ENCODE measurements around the gene KAT8.

Gene KAT8

DNA sequence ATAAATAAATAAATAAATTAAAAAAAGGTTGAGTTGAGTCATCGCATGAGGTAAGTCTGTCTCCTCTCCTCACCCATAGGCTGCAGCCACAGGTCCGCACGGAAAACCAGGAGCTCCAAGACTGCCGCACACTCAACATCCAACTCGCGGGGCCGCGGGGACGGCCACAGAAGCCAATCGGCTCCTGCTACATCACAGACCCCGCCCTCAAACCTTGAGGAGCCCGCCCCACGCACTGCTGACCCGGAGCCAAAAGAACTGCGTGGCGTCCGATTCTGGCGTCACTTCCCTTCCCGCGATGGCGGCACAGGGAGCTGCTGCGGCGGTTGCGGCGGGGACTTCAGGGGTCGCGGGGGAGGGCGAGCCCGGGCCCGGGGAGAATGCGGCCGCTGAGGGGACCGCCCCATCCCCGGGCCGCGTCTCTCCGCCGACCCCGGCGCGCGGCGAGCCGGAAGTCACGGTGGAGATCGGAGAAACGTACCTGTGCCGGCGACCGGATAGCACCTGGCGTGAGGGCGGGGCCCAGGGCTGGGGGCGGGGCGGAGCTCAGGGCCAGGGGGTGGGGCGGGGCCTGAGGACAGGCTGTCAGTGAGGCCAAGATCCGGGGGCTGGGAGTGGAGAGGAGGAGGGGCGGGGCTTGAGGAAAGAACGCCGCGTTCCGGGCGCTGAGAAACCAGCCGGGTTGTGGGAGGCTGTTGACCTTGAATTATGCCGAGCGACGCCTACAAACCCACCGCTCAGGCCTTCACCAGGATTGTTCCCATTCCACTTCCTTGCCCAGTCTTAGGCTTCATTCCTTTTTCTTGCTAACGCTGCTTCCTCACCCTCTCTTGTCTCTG lies at the start of gene KAT8:
TSS of gene KAT8 (plus strand) at position 281 of the 839 bp plus-strand sequence. CDS start at position 299, 18 bp downstream.
- peak; percentile 92 to 94 for DNase-seq (ENCODE audit: low read depth in 2 of 2)

DNA sequence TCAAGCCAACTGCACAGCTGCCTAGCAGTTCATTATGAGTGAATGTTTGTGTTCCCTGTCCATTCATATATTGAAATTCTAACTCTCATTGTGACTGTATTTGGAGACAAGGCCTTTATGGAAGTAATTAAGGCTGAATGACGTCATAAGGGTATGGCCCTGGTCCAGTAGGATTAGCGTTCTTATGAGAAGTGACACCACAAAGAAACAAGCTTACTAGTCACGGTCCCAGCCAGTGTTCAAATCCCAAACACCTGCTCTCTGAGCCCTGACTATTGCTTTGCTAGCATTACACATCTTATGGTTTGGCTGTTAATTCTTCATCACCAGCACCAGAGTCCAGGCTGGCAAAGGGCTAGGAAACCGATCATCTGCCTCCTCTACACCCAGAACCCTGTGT lies 45.6 kb upstream of the KAT8 start:
- peak; percentile 66 to 68 for DNase-seq (ENCODE audit: low read depth in 2 of 2)

DNA sequence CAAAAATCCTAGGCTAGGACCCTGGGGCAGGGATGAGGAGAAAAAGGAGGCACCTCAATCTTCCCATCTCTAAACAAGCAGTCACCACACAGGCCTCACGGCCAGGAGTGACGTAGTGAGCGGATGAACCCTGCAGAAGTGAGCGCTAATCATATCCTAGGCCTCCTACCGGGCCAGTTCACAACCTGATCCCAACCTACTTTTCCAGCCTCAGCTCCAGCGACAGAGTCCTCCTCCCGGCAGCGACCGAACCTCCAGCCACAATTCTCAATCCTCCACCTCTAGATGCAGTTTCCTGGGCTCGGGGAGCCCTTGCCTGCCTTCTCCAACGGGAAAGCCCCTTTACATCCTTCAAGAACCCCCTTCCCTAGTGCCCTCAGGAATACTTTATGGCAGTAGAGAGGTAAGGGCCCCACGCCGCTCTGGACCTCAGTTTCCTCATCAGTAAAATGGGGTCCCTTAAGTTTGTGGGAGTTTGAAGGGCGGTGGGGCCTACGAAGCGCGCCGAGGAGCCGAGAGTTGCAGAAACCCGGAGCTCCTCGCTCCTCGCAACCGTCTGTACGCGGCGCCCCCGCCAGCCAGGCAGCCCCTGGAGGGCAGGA lies 44.8 kb upstream of the KAT8 start:
- DNase-seq (ENCODE audit: low read depth in 2 of 2): no peak

DNA sequence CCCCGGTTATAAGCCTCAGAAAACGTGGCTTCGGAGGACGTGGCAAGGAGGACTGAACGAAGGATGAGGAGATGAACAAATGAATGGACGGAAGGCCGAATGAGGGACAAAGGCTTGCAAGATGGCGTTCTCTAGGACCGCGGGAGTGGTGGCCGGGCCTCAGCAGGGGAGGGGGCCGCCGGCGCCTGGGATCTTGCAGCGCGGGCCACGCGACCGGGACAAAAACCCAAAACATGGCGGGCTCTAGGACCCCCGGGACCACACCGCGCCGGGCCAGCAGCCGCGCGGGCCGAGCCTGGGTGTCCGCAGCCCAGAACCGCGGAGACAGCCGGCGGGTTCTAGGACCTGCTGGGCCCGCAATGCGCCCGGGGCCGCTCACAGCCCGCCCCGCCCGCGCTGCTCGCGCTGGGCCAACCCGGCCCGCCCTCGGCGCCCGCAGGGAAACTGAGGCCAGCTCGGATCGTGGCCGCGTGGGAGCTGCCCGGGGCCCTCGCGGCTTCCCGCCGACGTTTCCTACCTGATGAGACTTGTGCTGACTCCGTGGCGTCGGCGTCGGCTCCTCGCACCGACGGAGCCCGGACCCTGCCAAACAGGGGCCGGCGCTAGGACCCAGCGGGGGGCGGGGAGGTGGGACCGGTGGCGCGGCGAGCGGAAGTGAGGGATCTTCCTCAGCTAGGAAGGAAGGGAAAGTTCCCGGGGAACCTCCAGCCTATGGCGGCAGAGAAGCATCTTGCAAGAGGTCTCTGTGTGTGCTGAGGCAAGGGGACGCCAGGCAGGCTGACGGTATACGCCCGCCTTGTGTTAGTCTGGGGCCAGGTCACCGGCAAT lies 44.1 kb upstream of the KAT8 start:
- DNase-seq (ENCODE audit: low read depth in 2 of 2): peak; percentile 69 to 72

DNA sequence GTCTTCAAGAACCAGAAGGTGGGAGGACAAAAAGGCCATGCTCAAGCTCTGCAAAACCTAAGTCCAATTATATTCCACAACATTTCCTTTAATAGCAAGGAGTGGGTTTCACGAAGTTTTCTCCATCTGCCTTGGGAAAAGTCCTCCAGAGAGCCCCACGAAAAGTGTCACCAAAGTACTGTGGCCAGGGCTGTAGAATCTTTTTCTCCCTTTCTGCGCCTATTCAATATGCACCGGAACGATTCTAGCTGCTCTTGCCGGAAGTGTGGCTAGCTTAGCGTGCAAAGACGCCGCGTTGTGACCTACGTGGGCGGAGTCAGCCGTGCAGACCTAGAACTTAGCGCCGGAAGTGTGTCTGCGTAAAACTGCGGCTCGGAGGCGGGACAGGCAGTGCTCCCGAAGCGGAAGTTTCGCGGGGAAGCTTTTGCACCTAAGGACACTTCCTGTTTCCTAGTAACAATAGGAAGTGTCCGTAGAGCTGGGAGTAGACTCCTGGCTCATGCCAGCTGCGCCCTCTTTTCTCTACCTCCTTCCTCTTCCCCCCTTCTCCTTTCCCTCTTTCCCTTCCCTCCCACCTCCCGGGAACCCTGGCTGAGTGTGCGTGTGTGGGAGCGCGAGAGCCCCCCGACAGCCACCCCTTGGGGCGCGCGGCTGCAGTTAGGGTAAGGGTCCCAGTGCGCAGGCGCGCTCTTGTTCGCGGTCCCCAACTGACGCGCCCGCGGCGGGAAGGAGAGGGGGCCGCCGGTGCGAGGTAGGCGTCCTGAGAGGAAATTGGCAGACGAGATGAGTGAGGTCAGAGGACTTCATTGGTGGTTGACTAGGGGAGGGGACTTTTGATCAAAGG lies 43.3 kb upstream of the KAT8 start, which contains the start of the genes ZNF646 and ZNF668:
TSS of gene ZNF646 (plus strand) at position 453 of the 844 bp plus-strand sequence. CDS start 1,903 bp downstream, outside the sequence.
TSS of gene ZNF668 (minus strand) at position 271 of the 844 bp plus-strand sequence. CDS start 9,781 bp downstream, outside the sequence.
- DNase-seq (ENCODE audit: low read depth in 2 of 2): peak; percentile 96 to 97

DNA sequence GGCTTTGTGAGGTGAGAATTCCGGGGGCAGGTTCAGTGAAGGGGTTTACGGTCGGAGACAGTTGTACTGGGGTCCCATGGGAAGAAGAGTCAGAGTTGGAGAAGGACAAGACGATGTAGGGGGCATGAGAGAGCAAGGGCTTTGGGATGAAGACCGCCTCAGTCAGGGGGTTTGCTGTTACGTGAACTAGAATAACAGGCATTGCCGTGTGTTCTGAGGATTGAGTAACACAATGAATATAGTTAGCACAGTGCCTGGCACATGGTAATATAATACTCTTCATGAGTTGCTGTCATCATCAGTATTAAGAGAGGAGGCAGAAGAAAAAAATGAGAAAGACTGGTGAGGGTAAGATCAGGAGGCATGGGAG lies 42.7 kb upstream of the KAT8 start:
- no peak for DNase-seq (ENCODE audit: low read depth in 2 of 2)

DNA sequence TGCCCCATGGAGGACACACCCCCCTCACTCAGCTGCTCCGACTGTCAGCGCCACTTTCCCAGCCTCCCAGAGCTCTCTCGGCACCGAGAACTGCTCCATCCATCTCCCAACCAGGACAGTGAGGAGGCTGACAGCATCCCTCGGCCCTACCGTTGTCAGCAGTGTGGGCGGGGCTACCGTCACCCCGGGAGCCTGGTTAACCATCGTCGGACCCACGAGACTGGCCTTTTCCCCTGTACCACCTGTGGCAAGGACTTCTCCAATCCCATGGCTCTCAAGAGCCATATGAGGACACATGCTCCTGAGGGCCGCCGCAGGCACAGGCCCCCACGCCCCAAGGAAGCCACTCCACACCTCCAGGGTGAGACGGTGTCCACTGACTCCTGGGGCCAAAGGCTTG lies 41.1 kb upstream of the KAT8 start:
- no peak for DNase-seq (ENCODE audit: low read depth in 2 of 2)

DNA sequence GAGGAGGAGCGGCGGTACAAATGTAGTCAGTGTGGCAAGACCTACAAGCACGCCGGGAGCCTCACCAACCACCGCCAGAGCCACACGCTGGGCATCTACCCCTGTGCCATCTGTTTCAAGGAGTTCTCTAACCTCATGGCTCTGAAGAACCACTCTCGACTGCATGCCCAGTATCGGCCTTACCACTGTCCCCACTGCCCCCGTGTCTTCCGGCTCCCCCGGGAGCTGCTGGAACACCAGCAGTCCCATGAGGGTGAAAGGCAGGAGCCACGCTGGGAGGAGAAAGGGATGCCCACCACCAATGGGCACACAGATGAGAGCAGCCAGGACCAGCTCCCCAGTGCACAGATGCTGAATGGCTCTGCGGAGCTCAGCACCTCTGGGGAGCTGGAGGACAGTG lies 40.4 kb upstream of the KAT8 start:
- DNase-seq (ENCODE audit: low read depth in 2 of 2): no peak

DNA sequence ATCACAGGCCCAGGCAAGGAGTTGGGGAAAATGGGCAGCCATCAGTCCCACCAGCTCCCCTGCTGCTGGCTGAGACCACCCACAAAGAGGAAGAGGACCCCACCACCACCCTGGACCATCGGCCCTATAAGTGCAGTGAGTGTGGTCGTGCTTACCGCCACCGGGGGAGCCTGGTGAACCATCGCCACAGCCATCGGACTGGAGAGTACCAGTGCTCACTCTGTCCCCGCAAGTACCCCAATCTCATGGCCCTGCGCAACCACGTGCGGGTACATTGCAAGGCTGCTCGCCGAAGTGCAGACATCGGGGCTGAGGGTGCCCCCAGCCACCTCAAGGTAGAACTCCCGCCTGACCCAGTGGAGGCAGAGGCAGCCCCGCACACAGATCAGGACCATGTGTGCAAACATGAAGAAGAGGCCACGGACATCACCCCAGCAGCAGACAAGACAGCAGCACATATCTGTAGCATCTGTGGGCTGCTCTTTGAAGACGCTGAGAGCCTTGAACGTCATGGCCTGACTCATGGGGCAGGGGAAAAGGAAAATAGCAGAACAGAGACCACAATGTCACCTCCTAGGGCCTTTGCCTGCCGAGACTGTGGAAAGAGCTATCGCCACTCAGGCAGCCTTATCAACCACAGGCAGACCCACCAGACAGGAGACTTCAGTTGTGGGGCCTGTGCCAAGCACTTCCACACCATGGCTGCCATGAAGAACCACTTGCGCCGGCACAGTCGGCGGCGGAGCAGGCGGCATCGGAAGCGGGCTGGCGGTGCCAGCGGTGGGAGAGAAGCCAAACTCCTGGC lies 39.7 kb upstream of the KAT8 start:
- DNase-seq (ENCODE audit: low read depth in 2 of 2): no peak

DNA sequence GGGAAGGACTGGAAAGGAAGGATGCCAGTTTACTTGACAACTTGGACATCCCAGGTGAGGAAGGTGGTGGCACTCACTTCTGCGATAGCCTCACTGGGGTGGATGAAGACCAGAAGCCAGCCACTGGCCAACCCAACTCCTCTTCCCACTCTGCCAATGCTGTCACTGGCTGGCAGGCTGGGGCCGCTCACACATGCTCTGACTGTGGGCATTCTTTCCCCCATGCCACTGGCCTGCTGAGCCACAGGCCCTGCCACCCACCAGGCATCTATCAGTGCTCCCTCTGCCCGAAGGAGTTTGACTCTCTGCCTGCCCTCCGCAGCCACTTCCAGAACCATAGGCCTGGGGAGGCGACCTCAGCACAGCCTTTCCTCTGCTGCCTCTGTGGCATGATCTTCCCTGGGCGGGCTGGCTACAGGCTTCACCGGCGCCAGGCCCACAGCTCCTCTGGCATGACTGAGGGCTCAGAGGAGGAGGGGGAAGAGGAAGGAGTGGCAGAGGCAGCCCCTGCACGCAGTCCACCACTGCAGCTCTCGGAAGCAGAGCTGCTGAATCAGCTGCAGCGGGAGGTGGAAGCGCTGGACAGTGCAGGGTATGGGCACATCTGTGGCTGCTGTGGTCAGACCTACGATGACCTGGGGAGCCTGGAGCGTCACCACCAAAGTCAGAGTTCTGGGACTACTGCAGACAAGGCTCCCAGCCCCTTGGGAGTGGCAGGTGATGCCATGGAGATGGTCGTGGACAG lies 38.7 kb upstream of the KAT8 start:
- no peak for DNase-seq (ENCODE audit: low read depth in 2 of 2)

DNA sequence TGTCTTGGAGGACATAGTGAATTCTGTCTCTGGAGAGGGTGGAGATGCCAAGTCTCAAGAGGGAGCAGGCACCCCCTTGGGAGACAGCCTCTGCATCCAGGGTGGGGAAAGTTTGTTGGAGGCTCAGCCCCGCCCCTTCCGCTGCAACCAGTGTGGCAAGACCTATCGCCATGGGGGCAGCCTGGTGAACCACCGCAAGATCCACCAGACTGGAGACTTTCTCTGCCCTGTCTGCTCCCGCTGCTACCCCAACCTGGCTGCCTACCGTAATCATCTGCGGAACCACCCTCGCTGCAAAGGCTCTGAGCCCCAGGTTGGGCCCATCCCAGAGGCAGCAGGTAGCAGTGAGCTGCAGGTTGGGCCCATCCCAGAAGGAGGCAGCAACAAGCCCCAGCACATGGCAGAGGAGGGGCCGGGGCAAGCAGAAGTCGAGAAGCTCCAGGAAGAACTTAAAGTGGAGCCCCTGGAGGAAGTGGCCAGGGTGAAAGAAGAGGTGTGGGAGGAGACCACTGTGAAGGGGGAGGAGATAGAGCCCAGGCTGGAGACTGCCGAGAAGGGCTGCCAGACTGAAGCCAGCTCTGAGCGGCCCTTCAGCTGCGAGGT lies 38.0 kb upstream of the KAT8 start:
- no peak for DNase-seq (ENCODE audit: low read depth in 2 of 2)

DNA sequence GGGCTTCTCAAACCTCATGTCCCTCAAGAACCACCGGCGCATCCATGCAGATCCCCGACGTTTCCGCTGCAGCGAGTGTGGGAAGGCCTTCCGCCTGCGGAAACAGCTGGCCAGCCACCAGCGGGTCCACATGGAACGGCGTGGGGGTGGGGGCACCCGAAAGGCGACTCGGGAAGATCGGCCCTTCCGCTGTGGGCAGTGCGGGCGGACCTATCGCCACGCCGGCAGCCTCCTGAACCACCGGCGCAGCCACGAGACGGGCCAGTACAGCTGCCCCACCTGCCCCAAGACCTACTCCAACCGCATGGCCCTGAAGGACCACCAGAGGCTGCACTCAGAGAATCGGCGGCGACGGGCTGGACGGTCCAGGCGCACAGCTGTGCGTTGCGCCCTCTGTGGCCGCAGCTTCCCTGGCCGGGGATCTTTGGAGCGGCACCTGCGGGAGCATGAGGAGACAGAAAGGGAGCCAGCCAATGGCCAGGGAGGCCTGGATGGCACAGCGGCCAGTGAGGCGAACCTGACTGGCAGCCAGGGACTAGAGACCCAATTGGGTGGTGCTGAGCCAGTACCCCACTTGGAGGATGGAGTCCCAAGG lies 37.3 kb upstream of the KAT8 start:
- DNase-seq (ENCODE audit: low read depth in 2 of 2): no peak

DNA sequence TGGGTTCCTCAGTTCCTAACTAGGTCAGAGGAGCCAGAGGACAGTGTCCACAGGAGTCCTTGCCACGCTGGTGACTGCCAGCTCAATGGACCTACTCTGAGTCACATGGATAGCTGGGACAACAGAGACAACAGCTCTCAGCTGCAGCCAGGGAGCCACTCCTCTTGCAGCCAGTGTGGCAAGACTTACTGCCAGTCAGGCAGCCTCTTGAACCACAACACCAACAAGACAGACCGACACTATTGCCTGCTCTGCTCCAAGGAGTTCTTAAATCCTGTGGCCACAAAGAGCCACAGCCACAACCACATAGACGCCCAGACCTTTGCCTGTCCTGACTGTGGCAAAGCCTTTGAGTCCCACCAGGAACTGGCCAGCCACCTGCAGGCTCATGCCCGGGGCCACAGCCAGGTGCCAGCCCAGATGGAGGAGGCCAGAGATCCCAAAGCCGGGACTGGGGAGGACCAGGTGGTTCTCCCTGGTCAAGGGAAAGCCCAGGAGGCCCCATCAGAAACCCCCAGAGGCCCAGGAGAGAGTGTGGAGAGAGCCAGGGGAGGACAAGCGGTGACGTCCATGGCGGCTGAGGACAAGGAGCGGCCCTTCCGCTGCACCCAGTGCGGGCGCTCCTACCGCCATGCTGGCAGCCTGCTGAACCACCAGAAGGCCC lies 36.6 kb upstream of the KAT8 start:
- no peak for DNase-seq (ENCODE audit: low read depth in 2 of 2)

DNA sequence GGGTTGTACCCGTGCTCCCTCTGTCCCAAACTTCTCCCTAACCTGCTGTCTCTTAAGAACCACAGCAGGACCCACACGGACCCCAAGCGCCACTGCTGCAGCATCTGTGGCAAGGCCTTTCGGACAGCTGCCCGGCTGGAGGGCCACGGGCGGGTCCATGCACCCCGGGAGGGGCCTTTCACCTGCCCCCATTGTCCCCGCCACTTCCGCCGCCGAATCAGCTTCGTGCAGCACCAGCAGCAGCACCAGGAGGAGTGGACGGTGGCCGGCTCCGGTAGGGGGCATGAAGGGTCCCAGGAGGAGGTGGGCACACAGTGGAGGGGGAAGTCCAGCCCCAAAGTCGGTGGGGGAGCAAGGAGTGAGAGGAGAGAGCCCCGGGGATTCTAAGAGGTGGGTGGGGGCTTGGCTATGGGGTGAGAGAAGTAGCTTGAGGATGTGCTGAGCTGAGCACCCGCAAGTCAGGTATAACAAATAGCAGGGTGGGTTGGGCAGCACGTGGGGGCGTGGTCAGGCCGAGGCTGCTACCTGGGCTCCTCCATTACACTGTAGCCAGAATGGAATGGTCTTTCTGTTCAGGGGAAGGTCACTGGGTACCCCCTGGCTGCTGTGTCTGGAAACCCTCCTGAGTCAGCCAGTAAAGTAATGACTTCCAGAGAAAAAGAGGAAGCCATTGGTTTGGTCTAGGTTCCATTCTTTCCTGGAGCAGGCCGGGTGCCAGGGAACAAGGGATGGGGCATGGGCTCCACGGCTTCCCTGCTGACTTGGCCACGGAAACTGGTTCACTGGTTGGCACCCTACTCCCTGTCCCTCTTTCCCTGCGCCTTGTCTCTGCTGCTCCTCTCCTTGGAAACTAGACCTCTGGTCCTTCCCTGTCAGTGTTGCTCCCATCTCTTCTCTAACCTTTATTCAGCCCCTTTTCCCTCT lies 35.8 kb upstream of the KAT8 start:
- no peak for DNase-seq (ENCODE audit: low read depth in 2 of 2)

DNA sequence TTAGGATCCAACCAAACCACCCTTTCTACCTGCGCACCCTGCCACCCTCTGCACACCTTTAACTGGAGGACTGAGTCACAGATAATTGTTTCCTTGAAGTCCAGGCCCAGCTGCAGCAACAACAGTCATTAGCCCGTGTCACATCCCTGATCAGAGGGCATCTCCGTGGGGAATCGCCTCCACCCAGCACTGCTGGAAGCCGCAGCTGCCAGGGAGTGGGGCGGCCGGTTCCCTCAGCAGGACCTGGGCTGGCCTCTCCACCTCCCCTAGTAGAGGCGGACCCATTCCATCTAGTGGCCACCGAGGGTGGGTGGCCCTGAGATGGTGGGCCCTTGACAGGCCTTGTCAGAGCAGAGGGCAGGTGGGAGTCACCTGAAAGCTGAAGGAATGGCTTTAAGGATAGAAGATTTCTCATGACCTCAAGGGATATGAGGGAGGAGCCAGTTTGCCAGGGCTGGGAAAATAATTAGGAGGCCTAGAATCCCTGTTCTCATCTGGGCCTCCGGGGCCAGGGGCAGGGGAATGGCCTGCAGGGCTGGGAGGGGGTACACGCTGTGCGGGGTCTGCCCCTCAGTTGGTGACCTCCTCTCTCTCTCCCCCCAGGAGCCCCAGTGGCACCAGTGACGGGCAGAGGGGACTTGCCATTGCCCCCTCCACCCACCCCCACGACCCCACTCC lies 35.0 kb upstream of the KAT8 start:
- no peak for DNase-seq (ENCODE audit: low read depth in 2 of 2)

DNA sequence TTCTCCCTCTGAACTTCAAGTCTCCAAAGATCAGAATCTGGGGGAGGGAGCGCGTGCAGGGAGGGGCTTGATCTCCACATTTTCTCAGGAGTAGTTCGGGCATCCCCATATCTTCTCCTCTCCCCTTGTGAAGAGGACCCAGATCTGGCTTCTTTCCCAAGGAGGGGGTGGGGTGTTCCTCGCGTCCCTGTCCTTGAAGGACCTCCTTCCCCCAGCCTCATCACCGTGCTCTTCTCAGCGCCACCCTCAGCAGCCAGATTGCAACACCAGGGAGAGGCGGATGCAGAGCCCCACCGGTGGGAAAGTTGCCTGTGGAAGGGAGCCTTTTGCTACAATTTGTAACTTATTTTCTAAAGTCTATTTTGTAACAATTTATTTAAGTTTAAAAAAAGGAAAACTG lies 34.4 kb upstream of the KAT8 start:
- DNase-seq (ENCODE audit: low read depth in 2 of 2): no peak

DNA sequence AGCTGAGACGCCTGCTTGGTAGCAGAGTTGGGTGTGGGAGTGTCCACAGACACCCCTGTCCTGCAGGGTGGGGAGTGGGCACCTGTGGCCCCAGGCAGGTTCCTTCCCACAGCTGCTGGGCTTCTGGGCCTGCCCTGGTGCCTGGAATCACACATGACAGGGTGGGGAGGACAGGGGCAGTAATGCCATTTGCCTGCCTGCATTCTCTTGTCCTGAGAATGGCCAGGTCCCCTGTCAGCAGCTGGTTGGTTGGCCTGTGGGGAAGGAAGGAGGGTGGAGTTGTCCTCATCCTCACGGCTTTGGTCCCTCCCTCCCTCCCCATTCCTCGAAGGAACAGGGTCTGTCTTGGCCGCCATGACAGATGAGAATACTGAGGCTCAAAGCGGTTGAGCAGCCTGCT lies 33.9 kb upstream of the KAT8 start:
- DNase-seq (ENCODE audit: low read depth in 2 of 2): no peak
